Aorta (tissue), 5 donors: ENCODE data around the gene CACNA1A. TPM values are rescaled to one million over a fixed set of nuclear protein-coding genes. Genes with fewer than 3 reads are reported as not detected.

Experiments used
- ATAC-seq: fragments of 200-7000 bp; cut with Tn5 transposase; one replicate; pipeline ENCODE4 v1.9.1; 2022; ENCODE audit warnings: moderate library complexity; ENCODE audit not compliant: low FRiP score
- DNase-seq, 2 donors: peaks; one replicate each; pipeline ENCODE4 v3.0.0-alpha.2; 2020
- H3K27ac ChIP-seq, 2 donors: one replicate each; pipeline ENCODE4 v1.5.1; 2013; ENCODE audit warnings: low read length in 2 of 2, mild to moderate bottlenecking in 2 of 2, moderate library complexity in 2 of 2, control low read depth in 1 of 2, inconsistent platforms in 1 of 2, low read depth in 1 of 2
- H3K27me3 ChIP-seq, 2 donors: one replicate each; pipeline ENCODE4 v1.6.1; 2013; ENCODE audit warnings: control low read depth in 1 of 2, low read length in 1 of 2, mild to moderate bottlenecking in 1 of 2, moderate library complexity in 1 of 2; ENCODE audit not compliant: insufficient read depth in 2 of 2, control insufficient read depth in 1 of 2
- H3K36me3 ChIP-seq, 2 donors: one replicate each; pipeline ENCODE4 v1.6.1; 2013; ENCODE audit warnings: control low read depth in 1 of 2, low read length in 1 of 2, mild to moderate bottlenecking in 1 of 2; ENCODE audit not compliant: insufficient read depth in 2 of 2, control insufficient read depth in 1 of 2
- H3K4me1 ChIP-seq, 2 donors: one replicate each; pipeline ENCODE4 v1.6.1; 2013; ENCODE audit warnings: low read length in 2 of 2, control low read depth in 1 of 2, mild to moderate bottlenecking in 1 of 2, moderate library complexity in 1 of 2; ENCODE audit not compliant: insufficient read depth in 2 of 2, control insufficient read depth in 1 of 2
- H3K4me3 ChIP-seq, 2 donors: one replicate each; pipeline ENCODE4 v1.5.1; 2013; ENCODE audit warnings: low read length in 2 of 2, control low read depth in 1 of 2, mild to moderate bottlenecking in 1 of 2
- H3K9me3 ChIP-seq: one replicate; pipeline ENCODE4 v1.6.1; 2013; ENCODE audit warnings: mild to moderate bottlenecking, low read length; ENCODE audit not compliant: control insufficient read depth
- WGBS, 2 donors: extraction: QIAGEN DNeasy Blood & Tissue Kit; methylation state at CpG; one replicate each; pipeline ENCODE4 v1.1.7; 2013; 5-methylcytosine and 5-hydroxymethylcytosine counted together
- intact Hi-C, 2 donors: fragments of 100-400 bp; cut with DNase I; formaldehyde crosslinking; loops; one replicate each; pipeline versions ENCODE4 v1.14.2 to v1.15.0; 2022
- polyA plus RNA-seq, 2 donors: library from polyadenylated mRNA; stranded (reverse); fragments of 200-250 nt; gene quantifications; one replicate each; pipeline ENCODE4 v1.2.3, GENCODE V29; 2013
- total RNA-seq, 2 donors: library from RNA; stranded (reverse); fragmentation: NEBNext Ultra II Directional; extraction: Animal tissue kit (Norgen Biotek cat#: 25700); gene quantifications; one replicate each; pipeline ENCODE4 v1.2.1, GENCODE V29; 2021
- donor health status: healthy with polysubstance abuse.
- donor health status: Bipolar disorder and iron deficiency.
- donor health status: DM: no; HTN: no; CAD: no.
- donor health status: DM: no; HTN: no; CAD: no.
- donor health status: DM: yes; HTN: yes; CAD: no.

CACNA1A gene
- total and polyA plus RNA-seq, 4 donors = 0.26 to 3.6 (median 1.3) TPM

DNA sequence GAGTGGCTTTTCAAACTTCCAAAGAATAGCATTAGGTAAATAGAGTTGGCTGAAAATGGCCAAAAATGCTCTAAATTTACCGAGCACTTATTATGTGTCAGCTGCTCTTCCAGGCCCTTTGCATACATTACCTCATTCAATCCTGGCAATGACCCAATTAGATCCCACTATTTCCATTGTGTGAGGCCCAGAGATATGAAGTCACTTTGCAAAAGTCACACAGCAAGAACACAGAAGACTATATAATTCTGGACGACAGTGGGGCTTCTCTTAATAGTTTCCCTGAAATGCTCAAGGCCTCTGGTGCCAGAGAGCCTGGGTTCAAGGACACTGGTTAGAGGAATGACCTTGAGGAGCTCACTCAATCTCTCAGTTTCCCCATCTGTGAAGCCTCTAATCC is 209.3 kb downstream of the CACNA1A start:
- WGBS, 2 donors = 71 to 76% methylated on average over 2 of the region's 2 CpGs
- no peak for ATAC-seq
- no peak for DNase-seq
- Histone ChIP-seq H3K36me3 (no peaks in the 10 kb centered on the region), H3K27me3 (no peaks in the 10 kb centered on the region), H3K9me3 (no peaks in the 10 kb centered on the region), H3K4me3 (no peak overlapping the region), H3K4me1 (no peaks in the 10 kb centered on the region), H3K27ac (no peak overlapping the region)
- intact Hi-C loops = no loop called here

DNA sequence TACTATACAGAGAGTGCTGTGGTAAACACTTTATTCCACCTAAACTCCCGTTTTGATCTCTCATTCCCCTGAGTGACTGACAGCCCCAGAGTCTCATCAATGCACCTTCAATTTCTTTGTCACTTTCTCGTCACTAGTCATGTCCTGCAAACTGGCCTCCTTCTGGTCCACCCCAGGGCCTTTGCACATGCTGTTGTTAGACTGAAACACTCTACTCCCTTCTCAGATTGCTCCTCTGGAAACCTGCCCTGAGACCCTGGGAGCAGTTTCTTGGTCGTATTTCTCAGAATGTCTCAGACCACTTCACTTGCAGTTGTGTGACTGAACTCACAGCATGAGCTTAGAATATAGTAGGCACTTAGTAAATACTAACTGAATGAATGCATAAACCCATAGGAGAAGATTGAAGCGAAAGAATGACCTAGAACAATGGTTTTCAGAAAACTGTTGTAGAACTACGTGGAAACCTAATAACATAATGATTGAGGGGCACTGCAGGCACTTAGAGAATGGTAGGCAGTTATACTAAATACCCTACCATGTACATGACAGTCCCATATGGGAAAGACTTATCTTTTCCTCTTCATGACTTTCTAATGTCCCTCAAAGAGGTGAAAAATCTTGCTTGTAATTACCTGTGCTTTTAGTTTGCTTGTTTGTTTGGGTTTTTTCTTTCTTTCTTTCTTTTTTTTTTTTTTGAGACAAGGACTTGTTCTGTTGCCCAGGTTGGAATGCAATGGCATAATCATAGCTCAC is 211.3 kb downstream of the CACNA1A start:
- Histone ChIP-seq H3K4me3 (no peak overlapping the region), H3K27ac (no peak overlapping the region), H3K36me3 (no peaks in the 10 kb centered on the region), H3K27me3 (no peaks in the 10 kb centered on the region), H3K9me3 (no peaks in the 10 kb centered on the region), H3K4me1 (no peaks in the 10 kb centered on the region)
- intact Hi-C loops = no loop called here
- WGBS, 2 donors = 74 to 78% methylated on average over 5 of the region's 5 CpGs
- ATAC-seq = no peak
- DNase-seq = no peak

DNA sequence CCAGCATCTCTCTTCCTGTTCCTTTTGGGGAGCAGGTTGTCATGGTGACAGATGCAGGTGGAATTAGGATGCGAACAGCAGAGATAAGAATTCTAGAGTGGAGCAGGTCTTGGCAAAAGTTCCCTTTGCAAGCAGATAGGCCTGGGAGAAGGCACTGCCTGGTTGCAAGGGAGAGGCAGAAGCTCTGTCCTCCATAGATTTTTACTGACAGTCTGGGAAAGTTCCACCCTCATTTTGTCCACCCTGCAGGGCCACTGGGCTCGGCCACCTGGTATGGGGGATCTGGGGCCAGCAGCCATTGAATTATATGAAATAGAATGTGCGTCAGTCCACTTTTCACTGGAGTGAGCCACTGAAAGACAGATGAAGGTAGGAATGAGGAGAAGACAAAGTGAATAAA is 214.4 kb downstream of the CACNA1A start:
- H3K36me3 ChIP-seq = no peaks in the 10 kb centered on the region
- H3K27me3 ChIP-seq = no peaks in the 10 kb centered on the region
- no peak for DNase-seq
- 87% methylated on average over 3 of the region's 3 CpGs for WGBS, 2 donors
- no peak for ATAC-seq
- H3K4me3 ChIP-seq = no peak overlapping the region
- H3K9me3 ChIP-seq = no peaks in the 10 kb centered on the region
- H3K4me1 ChIP-seq = no peaks in the 10 kb centered on the region
- H3K27ac ChIP-seq = no peak overlapping the region
- intact Hi-C loops = no loop called here

DNA sequence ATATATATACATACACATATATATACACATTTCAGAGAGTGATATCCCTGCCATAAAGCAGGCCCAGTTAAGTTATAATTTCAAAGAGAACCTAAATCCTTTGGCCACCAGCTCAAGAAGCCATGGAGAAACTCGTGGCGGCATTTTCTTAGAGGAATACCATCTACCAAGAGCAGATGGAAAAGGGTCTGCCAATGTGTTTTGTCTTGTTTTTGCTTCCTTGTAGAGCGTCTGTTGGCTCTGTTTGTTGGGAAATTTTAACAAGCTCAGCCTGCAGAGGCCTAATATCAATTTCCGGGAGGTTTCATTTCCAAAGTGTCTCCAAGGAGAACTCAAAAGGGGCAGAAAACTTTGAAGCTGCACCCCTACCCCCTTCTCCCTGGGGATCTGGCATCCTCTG is 215.5 kb downstream of the CACNA1A start:
- no peak for DNase-seq
- H3K4me1 ChIP-seq = no peaks in the 10 kb centered on the region
- no peaks in the 10 kb centered on the region for H3K36me3 ChIP-seq
- intact Hi-C loops = no loop called here
- H3K27me3 ChIP-seq = no peaks in the 10 kb centered on the region
- H3K9me3 ChIP-seq = no peaks in the 10 kb centered on the region
- ATAC-seq = no peak
- H3K4me3 ChIP-seq = no peak overlapping the region
- WGBS, 2 donors = 74 to 83% methylated on average over 4 of the region's 4 CpGs
- no peak overlapping the region for H3K27ac ChIP-seq

DNA sequence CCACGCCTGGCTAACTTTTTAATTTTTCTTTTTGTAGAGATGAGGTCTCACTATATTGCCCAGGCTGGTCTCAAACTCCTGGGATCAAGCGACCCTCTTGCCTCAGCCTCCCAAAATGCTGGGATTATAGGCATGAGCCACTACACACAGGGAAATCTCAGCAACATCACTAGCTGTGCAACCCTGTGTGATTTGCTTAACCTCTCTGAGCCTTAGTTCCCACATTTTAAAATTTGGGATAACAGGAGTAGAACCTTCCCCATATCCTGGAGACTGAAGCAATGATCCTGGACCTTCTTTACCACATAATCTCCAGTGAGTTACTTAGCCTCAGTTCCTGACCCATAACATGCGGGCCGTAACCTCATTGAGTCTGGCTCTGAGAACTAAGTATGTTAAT is 217.0 kb downstream of the CACNA1A start:
- no peak for ATAC-seq
- Histone ChIP-seq H3K27me3 (no peaks in the 10 kb centered on the region), H3K9me3 (no peaks in the 10 kb centered on the region), H3K36me3 (no peaks in the 10 kb centered on the region), H3K4me1 (no peaks in the 10 kb centered on the region), H3K4me3 (no peak overlapping the region), H3K27ac (no peak overlapping the region)
- WGBS, 2 donors = 87 to 89% methylated on average over 4 of the region's 4 CpGs
- no peak for DNase-seq
- intact Hi-C loops = no loop called here

DNA sequence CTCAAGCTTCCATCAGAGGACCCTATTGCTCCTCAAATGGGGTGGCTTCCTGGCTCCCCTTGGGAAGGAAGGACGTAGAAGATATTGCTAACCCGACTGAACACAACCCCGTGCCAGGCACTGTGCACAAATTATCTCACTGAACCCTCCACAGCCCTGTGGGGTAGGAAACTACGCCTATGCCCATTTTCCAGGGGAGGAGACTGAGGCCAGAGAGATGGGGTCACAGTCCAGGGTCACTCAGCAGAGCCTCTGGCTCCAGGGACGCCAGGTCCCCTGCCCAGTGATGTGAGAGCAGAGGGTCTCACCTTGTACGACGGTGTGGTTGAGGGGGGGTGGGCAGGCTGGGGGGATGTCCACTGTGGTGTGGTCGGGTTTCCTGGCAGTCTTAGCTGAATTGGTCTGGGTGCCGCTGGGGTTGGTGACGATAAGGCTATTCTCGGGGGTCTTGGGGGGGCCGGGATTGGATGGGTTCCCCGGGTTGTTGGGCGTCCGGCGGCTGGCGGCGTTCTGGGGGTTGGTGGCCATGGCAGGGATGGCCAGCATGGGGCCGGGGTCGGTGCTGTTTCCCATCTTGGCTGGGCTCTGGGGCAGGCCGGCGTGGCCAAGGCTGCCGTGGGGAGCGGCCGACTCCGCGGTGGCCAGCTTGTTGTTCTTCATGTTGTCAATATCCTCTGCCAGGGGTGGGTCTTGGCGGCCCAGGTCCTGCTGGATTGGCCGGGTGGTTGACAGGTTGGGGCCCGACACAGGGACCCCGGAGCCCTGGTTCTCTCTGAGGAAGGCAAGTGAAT is 219.9 kb downstream of the CACNA1A start:
- Histone ChIP-seq H3K27me3 (no peaks in the 10 kb centered on the region), H3K4me1 (no peaks in the 10 kb centered on the region), H3K9me3 (no peaks in the 10 kb centered on the region), H3K4me3 (no peak overlapping the region), H3K27ac (no peak overlapping the region), H3K36me3 (no peaks in the 10 kb centered on the region)
- intact Hi-C loops = no loop called here
- DNase-seq = no peak
- no peak for ATAC-seq
- WGBS, 2 donors = 91% methylated on average over 29 to 31 of the region's 31 CpGs

DNA sequence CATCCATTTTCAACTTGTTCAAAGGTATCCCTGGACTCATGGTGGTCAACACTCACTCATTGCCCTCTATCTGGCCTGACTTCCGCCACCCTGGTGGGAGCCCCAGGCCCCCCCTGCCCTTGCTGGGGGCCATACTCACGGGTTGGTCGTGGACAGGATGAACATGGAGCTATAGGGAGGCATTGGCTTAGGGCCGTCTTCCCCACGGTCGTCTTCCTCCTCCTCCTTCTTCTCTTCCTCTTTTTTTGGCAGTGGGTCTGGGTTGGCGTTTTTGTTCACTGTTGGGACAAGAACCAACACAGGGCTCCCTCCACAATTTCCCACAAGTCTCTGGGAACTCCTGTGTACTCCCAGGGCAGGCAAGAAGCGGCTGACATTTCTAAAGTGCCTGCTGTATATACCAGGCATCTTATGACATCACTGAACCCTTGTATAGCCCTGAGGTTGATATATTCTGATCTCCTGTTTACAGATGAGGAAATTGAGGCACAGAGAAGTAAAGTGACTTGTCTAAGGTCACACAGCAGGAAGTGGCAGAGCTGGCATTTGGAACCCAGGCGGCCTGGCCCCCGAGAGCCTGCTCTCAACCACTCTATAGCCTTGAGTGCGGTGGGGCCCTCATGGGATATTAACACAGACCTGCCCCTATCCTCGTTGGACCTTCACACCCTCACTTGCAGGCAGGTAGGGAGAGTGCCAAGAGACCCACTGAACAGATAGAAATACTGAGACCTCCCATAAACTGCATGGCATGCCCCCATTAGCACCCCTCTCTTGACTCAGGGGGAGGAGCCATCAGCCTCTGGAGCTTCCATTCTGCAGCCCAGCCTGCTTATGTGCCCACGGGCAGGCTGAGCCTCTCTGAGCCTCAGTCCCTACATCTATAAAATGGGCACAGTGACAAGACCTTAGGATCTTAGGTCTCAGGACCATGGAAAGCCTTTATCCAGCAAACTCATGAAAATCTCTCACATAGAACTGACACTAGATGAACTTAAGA is 221.1 kb downstream of the CACNA1A start:
- Histone ChIP-seq H3K27me3 (no peaks in the 10 kb centered on the region), H3K9me3 (no peaks in the 10 kb centered on the region), H3K36me3 (no peaks in the 10 kb centered on the region), H3K4me1 (no peaks in the 10 kb centered on the region), H3K4me3 (no peak overlapping the region), H3K27ac (no peak overlapping the region)
- intact Hi-C loops = no loop called here
- DNase-seq = no peak
- 47 to 48% methylated on average over 13 of the region's 13 CpGs for WGBS, 2 donors
- ATAC-seq = no peak

DNA sequence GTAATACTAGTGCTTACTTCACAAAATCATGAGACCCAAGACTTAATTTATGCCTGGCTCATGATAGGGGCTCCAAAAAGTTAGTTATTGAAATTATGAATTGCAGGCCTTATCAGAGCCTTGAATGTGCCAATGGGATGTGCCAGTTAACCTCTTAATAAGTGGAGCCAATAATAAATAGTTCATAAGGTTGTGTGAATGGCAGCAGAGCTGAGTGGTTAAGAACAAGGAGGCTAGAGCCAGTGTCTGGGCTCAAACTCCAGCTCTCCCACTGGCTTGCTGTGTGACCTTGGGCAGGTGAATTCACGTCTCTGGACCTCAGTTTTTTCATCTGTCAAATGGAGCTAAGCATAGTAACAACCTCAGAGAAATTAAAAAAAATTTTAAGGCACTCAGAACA is 222.4 kb downstream of the CACNA1A start:
- Histone ChIP-seq H3K27me3 (no peaks in the 10 kb centered on the region), H3K4me3 (no peak overlapping the region), H3K9me3 (no peaks in the 10 kb centered on the region), H3K4me1 (no peaks in the 10 kb centered on the region), H3K36me3 (no peaks in the 10 kb centered on the region), H3K27ac (no peak overlapping the region)
- ATAC-seq (no peak), DNase-seq (no peak)
- intact Hi-C loops = no loop called here
- 24 to 33% methylated on average over 1 of the region's 1 CpG for WGBS, 2 donors
